ENCODE results near the gene MDC1. TPM values are rescaled to one million over a fixed set of nuclear protein-coding genes. Genes with fewer than 3 reads are reported as not detected.

MDC1 gene
- total RNA-seq, 1 donor from 2014 or later, result 97.2 TPM

DNA sequence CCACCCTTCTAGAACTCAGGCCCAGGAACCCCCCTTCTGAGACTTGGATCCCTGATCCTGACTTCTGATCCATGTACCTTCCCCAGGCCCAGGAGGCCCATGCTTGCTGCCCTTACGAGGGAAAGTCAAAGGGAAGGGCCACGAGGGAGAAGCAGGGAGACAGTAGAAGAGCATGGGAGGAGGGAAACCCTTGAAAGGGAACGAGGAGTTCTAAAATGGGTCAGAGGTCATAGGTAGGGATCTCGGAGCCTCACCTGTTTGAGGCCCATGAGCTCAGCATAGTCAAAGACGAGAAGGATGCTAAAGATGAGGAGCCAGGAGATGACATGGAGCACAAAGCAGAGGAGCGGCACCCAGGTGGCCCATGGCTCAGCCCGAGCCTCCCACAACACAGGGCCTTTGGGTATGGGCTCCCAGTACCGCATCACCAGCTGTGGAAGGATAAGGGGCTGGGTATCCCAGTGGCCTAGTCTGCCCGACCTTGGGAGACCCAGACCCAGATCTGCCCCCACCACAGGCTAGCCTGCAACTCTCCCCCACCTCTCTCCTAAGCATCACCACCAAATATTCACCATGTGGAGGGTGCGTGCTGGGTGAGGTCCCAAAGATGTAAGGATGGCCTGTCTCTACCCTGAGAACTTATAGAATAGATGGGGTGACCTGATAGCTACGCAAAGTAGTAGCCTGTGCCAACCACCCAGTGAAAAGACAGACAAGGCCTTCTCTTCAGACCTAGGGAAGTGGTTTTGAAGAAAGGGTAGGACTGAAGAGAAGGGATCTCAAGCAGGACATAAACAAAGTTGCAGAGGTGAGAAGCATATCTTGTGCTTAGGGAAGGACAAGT, 27.8 kb downstream of the MDC1 start:
- no peaks in the 10 kb centered on the region for H3K27me3 Mint-ChIP-seq
- H3K27ac Mint-ChIP-seq, result peak overlapping the region; percentile 64
- H3K4me1 Mint-ChIP-seq, result peaks cover 46% of the 10 kb centered on the region
- intact Hi-C loops (cut with micrococcal nuclease), result loop anchor here (10.0 kb wide), 1 partner anchor 806 kb away; the partner anchor contains the start of gene MICB
- no peaks in the 10 kb centered on the region for H3K9me3 Mint-ChIP-seq
- H3K4me3 Mint-ChIP-seq, result peak overlapping the region; percentile 94
- peak; percentile 63 for DNase-seq
- H3K36me3 Mint-ChIP-seq (ENCODE audit: low read depth), result peaks cover 26% of the 10 kb centered on the region

DNA sequence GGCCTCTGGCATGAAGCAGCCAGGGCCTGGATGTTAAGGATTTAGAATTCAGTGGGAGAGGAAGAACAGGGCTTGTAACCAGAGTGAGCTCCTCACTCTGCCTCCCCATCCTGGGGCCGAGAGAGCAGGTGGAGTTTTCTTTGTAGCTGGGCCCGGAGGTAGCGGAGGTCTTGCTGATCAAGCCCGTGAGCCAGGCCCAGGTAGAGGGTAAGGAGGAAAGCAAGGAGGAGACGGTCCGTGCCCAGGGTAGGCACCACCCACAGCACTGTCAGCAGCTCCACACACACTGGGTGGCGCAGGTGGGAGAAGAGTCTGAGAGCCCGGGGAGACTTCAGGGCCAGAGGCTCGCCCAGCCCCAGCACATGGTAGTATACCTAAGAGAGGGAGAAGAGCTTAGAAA, 28.5 kb downstream of the MDC1 start:
- Mint-ChIP-seq H3K9me3 (no peaks in the 10 kb centered on the region), H3K36me3 (ENCODE audit: low read depth) (peaks cover 33% of the 10 kb centered on the region), H3K27me3 (no peaks in the 10 kb centered on the region), H3K4me1 (peaks cover 46% of the 10 kb centered on the region), H3K27ac (peak overlapping the region; percentile 93), H3K4me3 (peak overlapping the region; percentile 94)
- no peak for DNase-seq
- intact Hi-C loops (cut with micrococcal nuclease), result loop anchor here (10.0 kb wide), 1 partner anchor 806 kb away; the partner anchor contains the start of gene MICB

DNA sequence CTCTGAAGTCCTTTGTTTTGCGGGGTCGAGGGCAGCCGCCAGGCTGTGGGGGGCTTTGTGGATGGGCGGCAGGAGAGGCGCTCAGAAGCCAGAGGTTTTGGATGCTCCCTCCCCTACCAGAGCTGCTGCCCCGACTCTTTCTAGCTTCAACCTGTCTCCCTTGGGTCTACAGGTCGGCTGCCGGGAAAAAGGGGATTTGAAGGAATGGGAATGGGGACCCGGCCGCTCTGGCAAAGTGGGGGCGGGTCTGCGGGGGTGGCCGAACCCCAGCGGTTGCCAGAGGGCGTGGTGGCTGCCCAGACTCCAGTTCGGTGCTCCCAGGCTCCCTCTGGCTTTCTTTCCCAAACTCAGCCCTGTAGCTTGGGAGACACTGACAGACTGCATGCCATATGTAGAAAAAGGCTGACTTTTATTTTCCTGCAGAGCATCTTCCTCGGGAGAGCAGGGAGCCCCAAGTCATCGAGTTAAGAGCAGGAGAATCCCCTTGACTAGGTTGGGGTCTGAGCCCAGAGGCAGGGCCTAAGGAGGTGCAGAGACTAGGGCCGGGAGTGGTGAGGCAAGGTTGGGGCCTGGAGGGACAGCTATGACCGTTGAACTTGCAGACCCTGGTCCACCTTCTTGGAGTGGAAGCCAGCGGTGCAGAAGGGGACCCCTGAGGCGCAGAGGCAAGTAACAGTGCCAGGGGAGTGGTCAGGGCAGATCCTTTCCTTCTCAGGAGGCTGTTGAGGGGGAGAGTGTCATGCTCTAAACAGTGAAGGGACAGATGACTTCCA, 29.2 kb downstream of the MDC1 start:
- H3K27me3 Mint-ChIP-seq, result no peaks in the 10 kb centered on the region

DNA sequence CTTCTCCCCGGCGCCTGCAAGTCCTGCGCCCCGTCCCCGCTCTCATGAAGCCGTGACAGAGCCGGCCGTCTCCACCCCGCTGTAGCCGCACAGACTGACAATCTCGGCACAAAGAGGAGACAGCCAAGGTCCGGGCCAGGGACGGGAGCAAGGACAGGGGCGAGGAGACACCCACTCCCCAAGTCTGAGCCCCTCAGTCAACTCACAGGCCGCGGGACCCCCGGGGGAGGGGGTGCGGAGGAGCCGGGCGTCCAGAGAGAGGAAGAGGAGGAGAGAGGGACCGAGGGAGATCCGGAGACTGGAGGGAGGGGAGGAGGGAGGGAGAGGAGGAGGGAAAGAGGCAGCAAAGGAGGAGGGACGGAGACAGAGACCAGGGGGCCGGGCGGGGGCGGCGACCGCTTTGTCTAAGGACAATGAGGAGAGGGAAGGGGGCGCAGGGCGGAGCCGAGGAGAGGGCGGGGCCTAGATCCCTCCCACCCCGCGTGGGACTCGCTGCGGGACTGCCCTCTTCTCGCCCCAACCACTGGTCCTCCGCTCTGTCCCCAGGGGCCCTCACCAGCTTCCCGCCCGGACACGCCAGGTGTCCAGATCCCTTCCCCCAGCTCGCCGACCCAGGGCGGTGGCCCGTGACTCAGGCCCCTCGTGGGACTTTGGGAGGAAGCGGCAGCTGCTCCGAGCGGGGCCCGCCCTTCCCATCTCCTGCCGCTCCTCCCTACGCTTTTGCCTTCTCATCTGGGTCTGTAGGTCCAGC, 30.0 kb downstream of the MDC1 start:
- peaks cover 47% of the 10 kb centered on the region for H3K36me3 Mint-ChIP-seq (ENCODE audit: low read depth)

More for the DNA sequence above, 29.2 kb downstream of the MDC1 start:
- intact Hi-C loops (cut with micrococcal nuclease), result loop anchor here (1.0 to 10.0 kb wide), 2 partner anchors 29 to 807 kb away; partner anchors contain the start of genes MDC1 and MICB
- peak overlapping the region; percentile 93 for H3K27ac Mint-ChIP-seq
- peaks cover 49% of the 10 kb centered on the region for H3K4me1 Mint-ChIP-seq
- DNase-seq, result peak; percentile 64
- no peaks in the 10 kb centered on the region for H3K9me3 Mint-ChIP-seq
- H3K36me3 Mint-ChIP-seq (ENCODE audit: low read depth), result peaks cover 40% of the 10 kb centered on the region
- peak overlapping the region; percentile 94 for H3K4me3 Mint-ChIP-seq

GRCh38 chr6:30686009-30686907, 30.8 kb downstream of the MDC1 start, which contains the start of gene PPP1R18:
Gene PPP1R18, minus strand, starts transcription at chr6:30686645. Its CDS starts 627 bp downstream, at chr6:30686018.
- H3K36me3 Mint-ChIP-seq (ENCODE audit: low read depth), result peaks cover 55% of the 10 kb centered on the region
- DNase-seq, result peak; percentile 95
- H3K27me3 Mint-ChIP-seq, result no peaks in the 10 kb centered on the region
- H3K9me3 Mint-ChIP-seq, result no peaks in the 10 kb centered on the region
- peak within 1 kb of the TSS; percentile 93 for H3K27ac Mint-ChIP-seq
- intact Hi-C loops (cut with micrococcal nuclease), result loop anchor here (1.0 to 10.0 kb wide), 2 partner anchors 222 to 809 kb away; partner anchors contain the start of genes GTF2H4 and MICB
- peak within 1 kb of the TSS; percentile 94 for H3K4me3 Mint-ChIP-seq
- H3K4me1 Mint-ChIP-seq, result peaks cover 52% of the 10 kb centered on the region

More for the DNA sequence above, 30.0 kb downstream of the MDC1 start:
- intact Hi-C loops (cut with micrococcal nuclease), result loop anchor here (1.0 to 10.0 kb wide), 3 partner anchors 30 to 808 kb away; partner anchors contain the start of genes GTF2H4, MDC1 and MICB
- H3K4me1 Mint-ChIP-seq, result peaks cover 53% of the 10 kb centered on the region
- no peaks in the 10 kb centered on the region for H3K27me3 Mint-ChIP-seq
- DNase-seq, result peak; percentile 96
- no peaks in the 10 kb centered on the region for H3K9me3 Mint-ChIP-seq
- H3K4me3 Mint-ChIP-seq, result peak overlapping the region; percentile 94
- peak overlapping the region; percentile 93 for H3K27ac Mint-ChIP-seq

DNA sequence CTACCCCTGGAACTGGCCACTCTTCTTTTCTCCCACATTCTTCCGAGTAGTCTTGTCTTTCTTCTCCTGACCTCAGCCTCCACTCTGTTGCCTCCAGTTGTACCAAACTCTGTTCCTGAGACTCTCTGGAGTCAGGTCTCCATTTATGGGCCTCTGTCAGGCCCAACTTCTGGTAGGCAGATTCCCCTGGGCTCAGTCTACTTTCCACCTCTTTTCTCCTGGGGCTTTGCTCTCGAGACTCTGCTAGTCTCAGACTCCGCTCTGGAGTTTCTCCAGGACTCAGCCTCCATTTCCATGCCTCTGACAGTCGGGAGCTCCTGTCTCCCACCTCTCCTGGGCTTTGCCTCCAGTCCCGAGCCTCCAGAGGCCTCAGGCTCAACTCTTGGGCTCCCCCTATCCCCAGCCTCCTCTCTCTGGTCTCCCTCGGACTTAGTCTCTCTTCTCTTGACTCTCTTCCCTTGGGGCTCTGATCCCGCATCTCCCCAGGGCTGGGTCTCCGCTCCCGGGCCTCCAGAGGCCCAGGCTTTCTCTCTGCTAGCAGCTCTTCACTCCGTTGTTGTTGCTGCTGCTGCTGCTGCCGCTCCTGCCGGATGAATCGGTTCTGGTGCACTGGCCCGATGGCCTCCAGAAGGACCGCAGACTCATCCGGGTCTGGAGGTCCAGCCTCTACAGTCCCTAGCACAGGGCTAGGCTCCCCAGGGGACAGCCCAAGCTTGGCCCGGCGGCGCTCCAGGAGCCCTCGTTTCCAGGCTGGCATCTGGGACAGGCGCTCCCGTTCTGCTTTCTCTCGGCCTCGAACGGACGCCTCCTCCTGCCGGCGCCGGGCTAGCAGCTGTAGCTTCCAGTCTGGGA, 31.7 kb downstream of the MDC1 start:
- intact Hi-C loops (cut with micrococcal nuclease), result loop anchor here (1.0 to 10.0 kb wide), 2 partner anchors 223 to 809 kb away; partner anchors contain the start of genes GTF2H4 and MICB
- Mint-ChIP-seq H3K4me1 (peaks cover 50% of the 10 kb centered on the region), H3K36me3 (ENCODE audit: low read depth) (peaks cover 64% of the 10 kb centered on the region), H3K4me3 (peak overlapping the region; percentile 94), H3K27me3 (no peaks in the 10 kb centered on the region), H3K9me3 (no peaks in the 10 kb centered on the region), H3K27ac (peak overlapping the region; percentile 93)
- DNase-seq, result peak; percentile 79

GRCh38 chr6:30684386-30685156, 32.5 kb downstream of the MDC1 start:
- no peaks in the 10 kb centered on the region for H3K9me3 Mint-ChIP-seq
- H3K27me3 Mint-ChIP-seq, result no peaks in the 10 kb centered on the region
- H3K4me1 Mint-ChIP-seq, result peaks cover 50% of the 10 kb centered on the region
- peak overlapping the region; percentile 97 for H3K27ac Mint-ChIP-seq
- peak overlapping the region; percentile 94 for H3K4me3 Mint-ChIP-seq
- H3K36me3 Mint-ChIP-seq (ENCODE audit: low read depth), result peaks cover 72% of the 10 kb centered on the region
- intact Hi-C loops (cut with micrococcal nuclease), result loop anchor here (5.0 to 10.0 kb wide), 3 partner anchors 53 to 810 kb away; partner anchors contain the start of gene MICB
- peak; percentile 87 for DNase-seq

DNA sequence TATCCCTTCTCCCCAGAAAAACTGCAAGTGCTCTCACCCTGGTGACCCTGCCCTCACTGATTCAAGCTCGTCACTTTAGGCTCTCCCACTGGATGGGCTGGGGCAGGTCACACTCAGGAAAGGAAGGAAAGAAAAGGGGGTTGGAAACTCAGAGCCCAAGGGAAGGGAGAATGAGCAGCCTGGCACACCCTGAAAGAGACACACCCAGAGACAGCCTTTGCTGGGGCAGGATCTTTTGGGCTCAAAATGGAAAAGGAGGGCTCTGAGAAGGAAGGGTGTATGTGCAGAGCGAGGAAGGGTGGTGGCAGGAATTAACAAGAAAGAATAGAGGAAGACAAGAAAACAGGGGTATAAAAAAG, 33.1 kb downstream of the MDC1 start:
- DNase-seq, result peak; percentile 65
- Mint-ChIP-seq H3K36me3 (ENCODE audit: low read depth) (peaks cover 78% of the 10 kb centered on the region), H3K4me1 (peaks cover 50% of the 10 kb centered on the region), H3K9me3 (no peaks in the 10 kb centered on the region), H3K27me3 (no peaks in the 10 kb centered on the region), H3K4me3 (peak overlapping the region; percentile 94), H3K27ac (peak overlapping the region; percentile 97)
- intact Hi-C loops (cut with micrococcal nuclease), result loop anchor here (2.0 to 10.0 kb wide), 4 partner anchors 53 to 811 kb away; partner anchors contain the start of gene MICB

DNA sequence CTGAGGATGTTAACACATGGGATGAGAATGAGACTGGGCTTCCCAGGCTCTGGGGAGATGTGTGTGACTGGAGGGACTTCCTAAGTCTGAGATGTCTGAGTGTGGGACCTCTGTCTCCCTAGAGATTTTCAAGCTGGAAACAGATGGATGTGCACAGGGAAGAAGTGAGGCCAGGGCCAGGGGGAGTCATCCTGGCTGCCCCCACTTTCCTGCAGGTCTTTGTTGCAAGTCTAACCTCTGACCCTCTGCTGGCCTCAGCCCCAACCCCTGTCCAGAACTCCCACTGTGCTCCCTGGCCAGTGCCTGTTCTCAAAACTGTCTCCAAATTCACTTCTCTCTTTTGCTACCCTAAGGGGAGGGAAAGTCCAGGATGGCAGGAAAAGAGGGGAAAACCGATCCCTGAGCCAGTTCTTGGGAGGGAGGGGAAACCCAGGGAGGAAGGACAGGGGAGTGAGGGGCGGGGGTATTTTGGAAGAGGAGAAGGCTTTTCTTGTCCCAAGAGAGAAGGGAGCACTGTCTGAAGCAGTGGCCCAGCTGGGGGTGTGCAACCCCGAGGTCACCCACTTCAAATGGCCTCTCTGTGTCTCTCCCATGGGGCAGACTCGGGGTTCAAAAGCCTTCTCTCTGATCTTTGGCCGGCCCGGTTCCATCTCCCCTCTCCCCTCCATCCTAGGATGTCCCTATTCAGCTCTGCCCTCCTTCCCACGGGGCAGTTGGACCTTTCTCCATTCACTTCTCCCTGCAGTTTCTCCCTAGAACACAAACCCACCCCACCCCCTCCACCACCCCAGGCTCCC, 33.7 kb downstream of the MDC1 start:
- Mint-ChIP-seq H3K27ac (peak overlapping the region; percentile 97), H3K4me1 (peaks cover 48% of the 10 kb centered on the region), H3K27me3 (no peaks in the 10 kb centered on the region), H3K9me3 (no peaks in the 10 kb centered on the region), H3K4me3 (peak overlapping the region; percentile 94), H3K36me3 (ENCODE audit: low read depth) (peaks cover 81% of the 10 kb centered on the region)
- peak; percentile 71 for DNase-seq
- intact Hi-C loops (cut with micrococcal nuclease), result loop anchor here (2.0 to 10.0 kb wide), 4 partner anchors 54 to 811 kb away; partner anchors contain the start of gene MICB

Measured in activated CD4-positive, alpha-beta T cell treated with anti-CD3 and anti-CD28 coated beads, Interleukin-2, amount 10 ng/mL, durations not matched to agents 24 days and 14 days (primary cell).